Loucy (cell line): ENCODE results near the gene ADTRP.

Experiments
- H2AFZ ChIP-seq: fragments of 200-600 bp; sonication (generic); 2 replicates; pipeline ENCODE4 v1.6.0; 2016; ENCODE audit warnings: antibody characterized with exemption, mild to moderate bottlenecking, low read length, moderate library complexity
- H3F3A ChIP-seq: fragments of 200-600 bp; 2 replicates; pipeline ENCODE4 v1.6.0; 2016; ENCODE audit warnings: antibody characterized with exemption, low read depth, mild to moderate bottlenecking
- H3K27me3 ChIP-seq: fragments of 200-600 bp; sonication (generic); 2 replicates; pipeline ENCODE4 v1.6.1; 2014; ENCODE audit warnings: low read length, mild to moderate bottlenecking; ENCODE audit not compliant: insufficient read depth, poor library complexity, severe bottlenecking
- H3K36me3 ChIP-seq: fragments of 200-600 bp; sonication (generic); 2 replicates; pipeline ENCODE4 v1.6.1; 2016; ENCODE audit warnings: low read length; ENCODE audit not compliant: insufficient read depth
- H3K4me1 ChIP-seq: fragments of 200-600 bp; sonication (generic); 2 replicates; pipeline ENCODE4 v1.5.1; 2014; ENCODE audit warnings: low read length, mild to moderate bottlenecking; ENCODE audit not compliant: insufficient read depth, poor library complexity, severe bottlenecking
- H3K4me2 ChIP-seq: fragments of 200-600 bp; sonication (generic); 2 replicates; pipeline ENCODE4 v1.6.0; 2014; ENCODE audit warnings: antibody characterized with exemption, low read length, low read depth, mild to moderate bottlenecking; ENCODE audit not compliant: poor library complexity, severe bottlenecking
- H3K4me3 ChIP-seq: fragments of 200-600 bp; sonication (generic); 2 replicates; pipeline ENCODE4 v1.5.1; 2014; ENCODE audit warnings: low read length, mild to moderate bottlenecking, mixed read lengths; ENCODE audit not compliant: poor library complexity, severe bottlenecking
- H3K79me2 ChIP-seq: fragments of 200-600 bp; sonication (generic); 2 replicates; pipeline ENCODE4 v1.6.1; 2014; ENCODE audit warnings: low read length; ENCODE audit not compliant: insufficient read depth
- H3K9ac ChIP-seq: fragments of 200-600 bp; sonication (generic); 2 replicates; pipeline ENCODE4 v1.6.0; 2014; ENCODE audit warnings: mild to moderate bottlenecking, low read depth, low read length, moderate library complexity; ENCODE audit not compliant: poor library complexity, severe bottlenecking
- H3K9me2 ChIP-seq: fragments of 200-600 bp; sonication (generic); replicated peaks from 2 replicates; pipeline ENCODE4 v1.6.1; 2016; ENCODE audit warnings: low read depth, low read length, mixed read lengths
- H3K9me3 ChIP-seq: fragments of 200-600 bp; sonication (generic); 2 replicates; pipeline ENCODE4 v1.6.1; 2014; ENCODE audit warnings: mild to moderate bottlenecking, antibody characterized with exemption, low read length, low read depth; ENCODE audit not compliant: insufficient read depth
- H4K20me1 ChIP-seq: fragments of 200-600 bp; sonication (generic); 2 replicates; pipeline ENCODE4 v1.6.0; 2014; ENCODE audit warnings: antibody characterized with exemption, low read length, mild to moderate bottlenecking; ENCODE audit not compliant: insufficient read depth, poor library complexity, severe bottlenecking
- EZH2phosphoT487 ChIP-seq: fragments of 200-600 bp; IDR thresholded peaks from 2 replicates; pipeline ENCODE4 v1.6.1; 2018; ENCODE audit warnings: antibody characterized with exemption, mild to moderate bottlenecking, moderate library complexity, borderline replicate concordance
- TF ChIP-seq, protein P1 (sequence below): fragments of 200-600 bp; sonication (generic); conservative IDR thresholded peaks from 2 replicates; pipeline ENCODE4 v1.5.1; 2014; ENCODE audit warnings: mild to moderate bottlenecking, antibody characterized with exemption, low read length

Gene ADTRP

DNA sequence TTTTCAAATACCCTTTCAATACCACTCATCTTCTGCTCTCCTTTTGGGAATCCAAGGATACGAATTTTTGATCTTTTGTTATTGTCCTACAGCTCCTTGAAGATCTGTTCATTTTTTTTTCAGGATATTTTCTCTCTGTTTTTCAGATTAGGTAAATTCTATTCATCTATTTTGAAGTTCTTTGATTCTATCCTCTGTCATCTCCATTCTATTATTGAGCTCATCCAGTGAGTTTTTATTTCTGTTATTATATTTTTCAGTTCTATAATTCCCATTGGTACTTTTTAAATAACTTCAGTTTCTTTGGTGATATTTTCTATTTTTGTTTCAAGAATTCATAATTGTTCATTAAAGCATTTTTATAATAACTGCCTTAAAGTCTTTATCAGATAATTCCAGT is 14.7 kb upstream of the ADTRP start:
- TF ChIP-seq, protein P1, sequence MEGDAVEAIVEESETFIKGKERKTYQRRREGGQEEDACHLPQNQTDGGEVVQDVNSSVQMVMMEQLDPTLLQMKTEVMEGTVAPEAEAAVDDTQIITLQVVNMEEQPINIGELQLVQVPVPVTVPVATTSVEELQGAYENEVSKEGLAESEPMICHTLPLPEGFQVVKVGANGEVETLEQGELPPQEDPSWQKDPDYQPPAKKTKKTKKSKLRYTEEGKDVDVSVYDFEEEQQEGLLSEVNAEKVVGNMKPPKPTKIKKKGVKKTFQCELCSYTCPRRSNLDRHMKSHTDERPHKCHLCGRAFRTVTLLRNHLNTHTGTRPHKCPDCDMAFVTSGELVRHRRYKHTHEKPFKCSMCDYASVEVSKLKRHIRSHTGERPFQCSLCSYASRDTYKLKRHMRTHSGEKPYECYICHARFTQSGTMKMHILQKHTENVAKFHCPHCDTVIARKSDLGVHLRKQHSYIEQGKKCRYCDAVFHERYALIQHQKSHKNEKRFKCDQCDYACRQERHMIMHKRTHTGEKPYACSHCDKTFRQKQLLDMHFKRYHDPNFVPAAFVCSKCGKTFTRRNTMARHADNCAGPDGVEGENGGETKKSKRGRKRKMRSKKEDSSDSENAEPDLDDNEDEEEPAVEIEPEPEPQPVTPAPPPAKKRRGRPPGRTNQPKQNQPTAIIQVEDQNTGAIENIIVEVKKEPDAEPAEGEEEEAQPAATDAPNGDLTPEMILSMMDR = no peak
- TF ChIP-seq EZH2phosphoT487 = no peak
- no peak overlapping the region for H2AFZ ChIP-seq
- H3K4me1 ChIP-seq = peaks cover 2% of the 10 kb centered on the region
- no peak overlapping the region for H3K9ac ChIP-seq
- no peak overlapping the region for H3K4me3 ChIP-seq
- H3K36me3 ChIP-seq = no peaks in the 10 kb centered on the region
- H3K79me2 ChIP-seq = no peaks in the 10 kb centered on the region
- H3K9me3 ChIP-seq = no peaks in the 10 kb centered on the region; the same call in 1 of the 2 replicates
- H4K20me1 ChIP-seq = no peaks in the 10 kb centered on the region
- no peaks in the 10 kb centered on the region for H3K9me2 ChIP-seq
- H3F3A ChIP-seq = no peaks in the 10 kb centered on the region
- H3K27me3 ChIP-seq = no peaks in the 10 kb centered on the region
- H3K4me2 ChIP-seq = no peak overlapping the region

DNA sequence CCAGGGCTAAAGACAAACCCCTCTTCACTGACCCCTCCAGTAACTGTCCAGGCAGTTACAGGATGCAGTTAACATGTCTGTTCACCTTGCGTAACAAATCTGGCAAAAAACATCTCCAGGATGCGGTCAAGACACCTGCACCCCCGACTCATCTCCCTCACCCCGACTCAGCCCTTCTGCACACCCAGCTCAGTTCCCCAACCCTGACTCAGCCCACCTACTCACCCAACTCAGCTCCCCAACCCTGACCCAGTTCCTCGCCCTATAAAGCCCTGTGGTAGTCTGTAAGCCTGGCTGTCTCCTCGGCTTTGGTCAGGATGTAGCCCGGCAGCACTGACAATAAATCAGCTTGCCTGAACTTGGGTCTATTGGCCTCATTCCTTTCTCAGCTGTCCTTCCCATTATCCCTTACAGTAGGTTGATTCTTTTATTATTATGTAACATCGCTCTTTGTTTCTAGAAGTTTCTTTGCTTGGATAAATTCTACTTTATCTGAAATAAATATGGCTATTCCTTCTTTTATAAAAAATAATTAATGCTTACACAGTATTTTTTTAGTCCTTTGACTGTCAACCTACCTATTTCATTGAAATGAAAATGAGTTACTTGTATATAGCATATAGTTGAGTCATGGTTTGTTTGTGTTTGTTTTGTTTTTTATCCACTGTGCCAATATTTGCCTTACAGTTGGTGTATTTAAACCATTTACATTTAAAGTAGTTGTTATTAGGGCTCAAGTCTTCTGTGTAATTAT is 12.9 kb upstream of the ADTRP start:
- H3K36me3 ChIP-seq = no peaks in the 10 kb centered on the region
- H3K79me2 ChIP-seq = no peaks in the 10 kb centered on the region
- no peaks in the 10 kb centered on the region; the same call in 1 of the 2 replicates for H3K9me3 ChIP-seq
- H3K9ac ChIP-seq = no peak overlapping the region
- no peaks in the 10 kb centered on the region for H3K27me3 ChIP-seq
- H3K4me1 ChIP-seq = peaks cover 20% of the 10 kb centered on the region
- TF ChIP-seq, protein P1 = no peak
- TF ChIP-seq EZH2phosphoT487 = no peak
- no peak overlapping the region for H3K4me3 ChIP-seq
- H2AFZ ChIP-seq = no peak overlapping the region
- no peaks in the 10 kb centered on the region for H3K9me2 ChIP-seq
- no peaks in the 10 kb centered on the region for H4K20me1 ChIP-seq
- no peaks in the 10 kb centered on the region for H3F3A ChIP-seq
- no peak overlapping the region for H3K4me2 ChIP-seq

DNA sequence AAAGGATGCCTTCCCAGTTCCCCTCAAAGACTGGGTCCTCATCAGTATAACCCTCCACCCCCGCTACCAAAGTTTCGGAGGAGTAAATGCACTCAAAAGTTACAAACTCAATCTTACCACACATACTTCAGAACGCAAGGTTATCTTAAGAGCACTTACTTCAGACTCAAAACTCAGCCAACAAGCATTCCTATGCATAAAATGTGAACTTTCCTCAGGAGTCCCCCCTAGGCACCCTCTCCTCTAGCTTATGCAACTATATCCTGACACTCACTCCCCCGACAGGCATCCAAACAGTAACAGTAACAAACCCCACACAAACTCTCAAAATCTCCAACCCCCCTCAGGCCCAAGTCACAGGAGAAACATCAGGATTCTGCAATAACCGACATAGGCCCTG is 11.1 kb upstream of the ADTRP start:
- Histone ChIP-seq H2AFZ (no peak overlapping the region), H3K4me2 (no peak overlapping the region), H3F3A (no peaks in the 10 kb centered on the region), H3K9me2 (no peaks in the 10 kb centered on the region), H3K9ac (no peak overlapping the region), H3K79me2 (no peaks in the 10 kb centered on the region), H4K20me1 (no peaks in the 10 kb centered on the region), H3K9me3 (no peaks in the 10 kb centered on the region; the same call in 1 of the 2 replicates), H3K4me1 (peaks cover 31% of the 10 kb centered on the region), H3K4me3 (no peak overlapping the region), H3K27me3 (no peaks in the 10 kb centered on the region), H3K36me3 (no peaks in the 10 kb centered on the region)
- TF ChIP-seq, protein P1 = no peak
- TF ChIP-seq EZH2phosphoT487 = no peak
